Subcutaneous preadipocyte (primary cell): Measurements from ENCODE around the gene NAT16. TPM values are rescaled to one million over a fixed set of nuclear protein-coding genes. Genes with fewer than 3 reads are reported as not detected.

Experiments
- small RNA-seq: library from RNA; depleted of rRNA; stranded (forward); fragments of <200 nt; gene quantifications from one replicate; pipeline ENCODE3, GENCODE V24; 2012
- total RNA-seq: library from RNA; depleted of rRNA; stranded (reverse); fragments of >200 nt; gene quantifications from 2 replicates; pipeline ENCODE4 v1.2.3, GENCODE V29; 2012

The NAT16 gene
- total RNA-seq = not detected in 2 replicates

GRCh38 chr7:101180130-101180755 is at the start of gene NAT16:
TSS of gene NAT16 (minus strand) at chr7:101180293. CDS start at chr7:101174807, 5,486 bp downstream.

GRCh38 chr7:101217388-101218235 is 37.5 kb upstream of the NAT16 start, which contains the start of the genes PLOD3 and ZNHIT1:
TSS of gene PLOD3 (minus strand) at chr7:101217581. CDS start at chr7:101217274, 307 bp downstream.
TSS of gene ZNHIT1 (plus strand) at chr7:101218165. CDS start at chr7:101218196, 31 bp downstream.

GRCh38 chr7:101200862-101201599 is 20.9 kb upstream of the NAT16 start, which contains the start of gene MOGAT3:
TSS of gene MOGAT3 (minus strand) at chr7:101201036. CDS start at chr7:101200854, 182 bp downstream.

GRCh38 chr7:101165075-101165957 is 14.8 kb downstream of the NAT16 start, which contains the start of gene VGF:
TSS of gene VGF (minus strand) at chr7:101165569. CDS start at chr7:101164843, 726 bp downstream.

GRCh38 chr7:101153969-101154692 is 26.0 kb downstream of the NAT16 start, which contains the start of gene AP1S1:
TSS of gene AP1S1 (plus strand) at chr7:101154476. CDS start at chr7:101154515, 39 bp downstream.

GRCh38 chr7:101126651-101127459 is 53.2 kb downstream of the NAT16 start, which contains the start of gene SERPINE1:
TSS of gene SERPINE1 (plus strand) at chr7:101127104. CDS start at chr7:101128394, 1,290 bp downstream.

Small RNA genes lying within 50 kb of the gene (small RNA-seq; reads per million reads assigned to genes)
- gene MIR4653 = 0.16 reads per million

Other genes starting within 250 kb of the NAT16 start
- gene MUC3A, start 230.8 kb downstream of the NAT16 start, total RNA-seq = not detected in 2 replicates
- not detected in 2 replicates for gene MUC12, start 210.7 kb downstream of the NAT16 start, total RNA-seq
- gene MUC17, start 160.2 kb downstream of the NAT16 start, total RNA-seq = not detected in 2 replicates
- 6.2 and 12.3 TPM in 2 replicates for gene TRIM56, start 94.8 kb downstream of the NAT16 start, total RNA-seq
- 287 and 464 TPM in 2 replicates for gene SERPINE1, start 53.2 kb downstream of the NAT16 start, total RNA-seq
- gene AP1S1, start 25.8 kb downstream of the NAT16 start, total RNA-seq = 119 and 137 TPM in 2 replicates
- 0.39 TPM in 1 of 2 replicates, not detected in the other for gene VGF, start 14.7 kb downstream of the NAT16 start, total RNA-seq
- not detected in 2 replicates for gene MOGAT3, start 20.7 kb upstream of the NAT16 start, total RNA-seq
- 85.2 and 93.2 TPM in 2 replicates for gene PLOD3, start 37.3 kb upstream of the NAT16 start, total RNA-seq
- 56.3 and 68.3 TPM in 2 replicates for gene ZNHIT1, start 37.9 kb upstream of the NAT16 start, total RNA-seq
- 3.3 and 5.9 TPM in 2 replicates for gene CLDN15, start 57.5 kb upstream of the NAT16 start, total RNA-seq
- 86.8 and 174 TPM in 2 replicates for gene FIS1, start 64.8 kb upstream of the NAT16 start, total RNA-seq
- 18.0 and 23.5 TPM in 2 replicates for gene IFT22, start 141.5 kb upstream of the NAT16 start, total RNA-seq
- gene COL26A1, start 182.6 kb upstream of the NAT16 start, total RNA-seq = not detected in 2 replicates